HEK293T (cell line): ENCODE measurements around the gene BEST2.

Experiments
- FOXA1 ChIP-seq: fragments of 450-650 bp; IDR thresholded peaks from 2 replicates; pipeline ENCODE4 v1.6.1; 2016; ENCODE audit warnings: mild to moderate bottlenecking
- LEF1 ChIP-seq: fragments of 450-650 bp; IDR thresholded peaks from 2 replicates; pipeline ENCODE4 v1.6.1; 2017; ENCODE audit warnings: mild to moderate bottlenecking, borderline replicate concordance
- SUZ12 ChIP-seq: fragments of 450-650 bp; IDR thresholded peaks from 2 replicates; pipeline ENCODE4 v1.6.1; 2016; ENCODE audit warnings: mild to moderate bottlenecking

DNA sequence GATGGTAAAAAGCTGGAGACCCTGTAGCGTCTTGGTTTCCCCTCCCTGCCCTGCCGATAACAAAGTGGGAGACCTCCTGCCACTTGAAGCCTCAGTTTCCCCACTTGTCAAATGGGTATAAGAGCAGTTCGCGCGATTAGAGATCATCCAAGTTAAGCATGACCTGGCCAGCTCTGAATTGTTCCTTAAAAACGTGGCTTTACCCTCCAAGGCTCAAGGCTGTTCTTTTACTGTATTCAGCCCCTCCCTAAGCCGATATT lies 28.3 kb upstream of the BEST2 start:
- TF ChIP-seq LEF1, result no peak
- no peak for TF ChIP-seq SUZ12
- no peak for TF ChIP-seq FOXA1
